HepG2 (cell line): ENCODE data around the gene PA2G4.

ENCODE experiments used
- MAZ ChIP-seq, 2 experiments: sonication (generic) in 1 of 2; formaldehyde crosslinking in 1 of 2; IDR thresholded peaks; 2 replicates each; pipeline versions ENCODE4 v1.5.0 to v1.6.1; 2012 to 2020; ENCODE audit warnings: low read depth in 2 of 2, mild to moderate bottlenecking in 2 of 2, borderline replicate concordance in 1 of 2, improper control_type of control experiment in 1 of 2, low read length in 1 of 2, missing genetic modification reagents in 1 of 2, moderate library complexity in 1 of 2
- NCOA2 ChIP-seq: sonication (generic); formaldehyde crosslinking; IDR thresholded peaks from 2 replicates; pipeline ENCODE4 v1.8.0; 2022; ENCODE audit warnings: inconsistent platforms
- PHB2 ChIP-seq: fragments of 450-650 bp; IDR thresholded peaks from 2 replicates; pipeline ENCODE4 v1.6.1; 2018; ENCODE audit not compliant: partially characterized antibody
- POLR2AphosphoS5 ChIP-seq: IDR thresholded peaks from 2 replicates; pipeline ENCODE4 v1.6.1; 2012; ENCODE audit warnings: low read depth, low read length
- RAD21 ChIP-seq: fragments of 450-650 bp; formaldehyde crosslinking; IDR thresholded peaks from 2 replicates; pipeline ENCODE4 v1.5.0; 2020; ENCODE audit warnings: mild to moderate bottlenecking
- TEF ChIP-seq: sonication (generic); formaldehyde crosslinking; IDR thresholded peaks from 2 replicates; pipeline ENCODE4 v1.5.0; 2020; ENCODE audit warnings: missing genetic modification reagents
- YY1 ChIP-seq: IDR thresholded peaks from 2 replicates; pipeline ENCODE4 v1.6.1; 2011; ENCODE audit warnings: low read length, low read depth, moderate library complexity, mild to moderate bottlenecking; ENCODE audit not compliant: insufficient read depth, insufficient replicate concordance
- ZNF674 ChIP-seq: sonication (generic); formaldehyde crosslinking; IDR thresholded peaks from 2 replicates; pipeline ENCODE4 v1.5.0; 2020; ENCODE audit warnings: low read depth, mild to moderate bottlenecking, missing genetic modification reagents
- ZNF761 ChIP-seq: sonication (generic); formaldehyde crosslinking; conservative IDR thresholded peaks from 2 replicates; pipeline ENCODE4 v1.4.0; 2020; ENCODE audit warnings: mild to moderate bottlenecking, missing genetic modification reagents
- TF ChIP-seq, protein P1 (sequence below): sonication (generic); formaldehyde crosslinking; IDR thresholded peaks from 2 replicates; pipeline ENCODE4 v1.5.0; 2020; ENCODE audit warnings: mild to moderate bottlenecking, missing genetic modification reagents, moderate library complexity
- TF ChIP-seq, protein P2 (sequence below): sonication (generic); formaldehyde crosslinking; conservative IDR thresholded peaks from 2 replicates; pipeline ENCODE4 v1.4.0; 2020; ENCODE audit warnings: missing genetic modification reagents

GRCh38 chr12:56082382-56082781 is 22.0 kb upstream of the PA2G4 start:
- TF ChIP-seq, protein P1, sequence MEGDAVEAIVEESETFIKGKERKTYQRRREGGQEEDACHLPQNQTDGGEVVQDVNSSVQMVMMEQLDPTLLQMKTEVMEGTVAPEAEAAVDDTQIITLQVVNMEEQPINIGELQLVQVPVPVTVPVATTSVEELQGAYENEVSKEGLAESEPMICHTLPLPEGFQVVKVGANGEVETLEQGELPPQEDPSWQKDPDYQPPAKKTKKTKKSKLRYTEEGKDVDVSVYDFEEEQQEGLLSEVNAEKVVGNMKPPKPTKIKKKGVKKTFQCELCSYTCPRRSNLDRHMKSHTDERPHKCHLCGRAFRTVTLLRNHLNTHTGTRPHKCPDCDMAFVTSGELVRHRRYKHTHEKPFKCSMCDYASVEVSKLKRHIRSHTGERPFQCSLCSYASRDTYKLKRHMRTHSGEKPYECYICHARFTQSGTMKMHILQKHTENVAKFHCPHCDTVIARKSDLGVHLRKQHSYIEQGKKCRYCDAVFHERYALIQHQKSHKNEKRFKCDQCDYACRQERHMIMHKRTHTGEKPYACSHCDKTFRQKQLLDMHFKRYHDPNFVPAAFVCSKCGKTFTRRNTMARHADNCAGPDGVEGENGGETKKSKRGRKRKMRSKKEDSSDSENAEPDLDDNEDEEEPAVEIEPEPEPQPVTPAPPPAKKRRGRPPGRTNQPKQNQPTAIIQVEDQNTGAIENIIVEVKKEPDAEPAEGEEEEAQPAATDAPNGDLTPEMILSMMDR (CRISPR knock-in tag), result no peak
- TF ChIP-seq RAD21 (CRISPR knock-in tag) (no peak), ZNF761 (CRISPR knock-in tag) (no peak), POLR2AphosphoS5 (no peak), PHB2 (no peak), ZNF674 (CRISPR knock-in tag) (0 out of 2 replicates have a peak, but pooled peaks have one; percentile 25), YY1 (no peak), TEF (CRISPR knock-in tag) (no peak), MAZ (IDR thresholded peaks at IDR 0.05; ENCODE audit: borderline replicate concordance, low read depth, low read length) (no peak), MAZ (CRISPR knock-in tag; IDR thresholded peaks at IDR 0.05; ENCODE audit: low read depth) (no peak), NCOA2 (CRISPR knock-in tag) (no peak)
- TF ChIP-seq, protein P2, sequence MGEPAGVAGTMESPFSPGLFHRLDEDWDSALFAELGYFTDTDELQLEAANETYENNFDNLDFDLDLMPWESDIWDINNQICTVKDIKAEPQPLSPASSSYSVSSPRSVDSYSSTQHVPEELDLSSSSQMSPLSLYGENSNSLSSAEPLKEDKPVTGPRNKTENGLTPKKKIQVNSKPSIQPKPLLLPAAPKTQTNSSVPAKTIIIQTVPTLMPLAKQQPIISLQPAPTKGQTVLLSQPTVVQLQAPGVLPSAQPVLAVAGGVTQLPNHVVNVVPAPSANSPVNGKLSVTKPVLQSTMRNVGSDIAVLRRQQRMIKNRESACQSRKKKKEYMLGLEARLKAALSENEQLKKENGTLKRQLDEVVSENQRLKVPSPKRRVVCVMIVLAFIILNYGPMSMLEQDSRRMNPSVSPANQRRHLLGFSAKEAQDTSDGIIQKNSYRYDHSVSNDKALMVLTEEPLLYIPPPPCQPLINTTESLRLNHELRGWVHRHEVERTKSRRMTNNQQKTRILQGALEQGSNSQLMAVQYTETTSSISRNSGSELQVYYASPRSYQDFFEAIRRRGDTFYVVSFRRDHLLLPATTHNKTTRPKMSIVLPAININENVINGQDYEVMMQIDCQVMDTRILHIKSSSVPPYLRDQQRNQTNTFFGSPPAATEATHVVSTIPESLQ (CRISPR knock-in tag), result no peak
